Stimulated activated CD4-positive, alpha-beta T cell treated with anti-CD3 and anti-CD28 coated beads, Interleukin-1b, Interleukin-23, amount 100 ng/mL, for 4 hours (primary cell): ENCODE results near the gene SCN11A.

Experiments
- DNase-seq, 2 donors: peaks; one replicate each; pipeline ENCODE4 v3.0.0-alpha.2; 2020; ENCODE audit warnings: low read depth in 2 of 2

Gene SCN11A

GRCh38 chr3:39051649-39052561 is at the start of gene SCN11A, which contains the start of gene WDR48:
Gene SCN11A, minus strand, starts transcription at chr3:39051944. Its CDS starts 101,582 bp downstream, at chr3:38950362.
Gene WDR48, plus strand, starts transcription at chr3:39052016. Its CDS starts 10 bp downstream, at chr3:39052026.
- DNase-seq, result peak; percentile 79 to 81

- peak in 1 of 2 donors; percentile 46 for DNase-seq
These were observed 49.4 kb upstream of the SCN11A start for GRCh38 chr3:39101022-39101689.

DNA sequence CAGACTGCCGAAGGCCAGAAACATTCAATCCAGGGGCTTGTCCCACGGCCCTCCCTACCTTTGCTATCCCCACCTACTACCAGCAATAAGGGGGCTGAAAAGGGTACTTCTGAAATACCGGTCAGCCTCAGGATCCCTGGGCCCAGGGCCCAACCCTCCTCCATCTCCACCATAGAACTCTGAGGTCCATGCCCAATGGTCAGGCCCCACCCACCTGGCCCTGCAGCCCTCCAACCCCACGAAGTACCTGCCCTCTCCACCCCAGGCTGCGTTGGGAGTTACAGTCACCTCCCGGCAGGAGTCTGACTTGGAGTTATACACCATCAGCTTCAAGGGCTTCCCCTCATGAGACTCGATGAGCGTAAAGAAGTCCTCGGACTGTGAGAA is 48.7 kb upstream of the SCN11A start:
- no peak for DNase-seq

- no peak for DNase-seq
These were observed 48.2 kb upstream of the SCN11A start for GRCh38 chr3:39099738-39100499.

DNA sequence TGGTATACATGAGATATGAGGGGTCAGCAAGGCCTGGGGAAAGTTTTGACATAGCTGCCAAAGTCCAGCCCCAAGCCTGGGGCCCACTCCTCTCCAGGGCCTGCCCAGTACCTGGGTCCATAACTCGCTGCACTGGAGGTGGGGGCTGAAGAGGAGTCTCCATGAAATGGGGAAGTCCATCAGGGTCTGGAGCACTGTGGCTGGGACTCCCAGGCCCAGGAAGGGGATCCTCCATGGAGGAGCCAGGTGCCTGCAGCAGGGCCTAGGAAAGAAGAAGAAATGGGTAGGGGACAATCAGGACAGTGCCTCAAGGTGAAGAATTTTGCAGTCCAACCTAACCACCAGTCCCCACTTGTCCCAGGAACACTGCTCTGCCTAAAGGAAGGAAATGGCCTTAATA is 47.5 kb upstream of the SCN11A start:
- no peak for DNase-seq

GRCh38 chr3:39098473-39099000 is 46.8 kb upstream of the SCN11A start:
- DNase-seq, result no peak

DNA sequence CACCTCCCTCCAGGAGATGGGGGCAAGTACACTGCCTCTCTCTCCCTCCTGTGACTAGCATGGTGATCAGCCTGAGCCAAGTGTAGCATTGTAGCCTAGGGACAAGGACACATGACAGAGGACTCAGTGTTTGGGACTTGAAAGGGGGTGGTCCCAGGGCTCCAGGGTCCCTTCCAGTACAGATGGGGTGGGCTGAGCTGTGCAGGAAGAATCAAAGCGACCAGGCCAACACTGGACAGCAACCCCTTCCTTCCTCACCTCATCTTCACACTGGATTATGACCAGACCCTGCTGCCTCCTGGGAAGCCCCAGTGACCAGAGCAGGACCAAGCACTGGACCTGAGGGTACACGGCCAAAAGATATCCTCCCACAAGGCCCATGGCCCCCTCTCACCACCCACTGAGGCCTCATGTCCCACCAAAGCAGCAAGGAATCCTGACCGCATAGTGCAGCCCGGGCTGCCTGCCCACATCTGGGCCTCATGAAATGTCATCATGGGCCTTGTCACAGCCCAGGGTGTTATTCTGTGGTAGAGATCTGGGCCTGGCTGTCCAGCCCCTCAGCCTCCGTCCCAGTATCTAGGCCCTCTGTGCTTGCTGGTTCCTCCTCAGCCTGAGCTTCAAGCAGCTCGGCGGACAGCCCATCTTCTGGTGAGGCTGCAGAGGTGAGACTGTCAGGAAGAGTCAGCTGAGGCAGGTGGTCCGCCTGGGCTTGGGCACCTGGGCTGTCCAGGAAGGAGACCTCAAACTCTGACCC is 46.1 kb upstream of the SCN11A start:
- DNase-seq, result no peak

GRCh38 chr3:39096775-39097174 is 45.0 kb upstream of the SCN11A start:
- DNase-seq, result no peak

GRCh38 chr3:39095778-39096177 is 44.0 kb upstream of the SCN11A start:
- no peak for DNase-seq

DNA sequence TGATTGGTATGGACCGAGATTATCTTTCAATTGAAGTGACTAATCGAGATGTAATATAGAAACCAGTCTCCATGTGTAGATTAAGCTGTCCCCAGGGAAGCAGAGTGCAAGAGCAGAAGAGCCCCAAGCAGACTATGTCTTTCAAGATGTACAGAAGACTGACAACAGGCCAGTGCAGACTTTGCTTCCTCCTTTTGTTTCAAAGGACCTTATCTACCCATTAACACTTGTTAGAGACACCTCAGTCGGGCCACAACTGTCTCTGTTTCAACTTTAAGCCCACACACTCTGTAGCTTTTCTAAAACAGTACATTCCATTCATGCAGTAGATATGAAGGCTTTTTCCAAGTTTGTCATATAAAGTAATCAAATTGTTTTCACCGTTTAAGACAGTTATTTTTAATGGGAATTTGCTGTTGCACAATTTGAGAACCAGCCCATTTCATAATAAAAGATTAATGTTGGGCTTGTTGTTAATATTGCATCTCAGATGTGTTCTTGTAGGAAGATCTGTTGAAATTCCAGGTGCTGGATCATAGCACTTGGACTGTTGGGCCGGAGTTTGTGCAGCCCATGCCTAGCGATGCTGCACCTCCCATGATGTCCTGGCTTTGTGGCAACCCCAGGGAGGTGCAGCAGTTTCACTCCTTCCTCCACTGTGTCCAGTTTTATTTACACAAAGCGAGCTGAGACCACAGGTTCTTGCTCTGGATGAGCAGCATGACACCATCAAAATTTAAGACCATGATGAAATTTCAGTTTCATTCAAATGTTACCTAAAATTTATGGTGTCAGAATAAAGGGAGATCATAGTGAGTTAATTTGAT is 43.3 kb upstream of the SCN11A start:
- DNase-seq, result no peak

DNA sequence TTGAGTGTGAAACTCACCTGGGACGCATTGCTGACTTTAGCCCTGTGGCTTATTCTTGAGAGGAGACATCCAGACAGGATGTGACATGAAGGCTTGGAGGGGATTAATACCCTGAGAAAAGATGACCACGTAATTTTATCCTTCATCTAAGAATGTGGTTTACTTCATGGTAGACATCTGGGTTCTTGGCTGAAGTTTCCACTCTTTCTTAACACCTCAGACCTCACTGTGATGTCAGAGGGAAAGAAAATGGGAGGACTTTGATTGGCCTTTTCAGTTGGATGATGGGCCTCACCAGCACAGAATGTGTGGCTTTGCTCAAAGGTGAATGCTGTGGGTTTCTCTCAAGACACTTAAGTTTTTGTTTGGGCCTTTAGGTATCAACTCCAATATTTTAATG is 39.2 kb upstream of the SCN11A start:
- DNase-seq, result no peak

- no peak for DNase-seq
These were observed 37.1 kb upstream of the SCN11A start for GRCh38 chr3:39088889-39089288.

DNA sequence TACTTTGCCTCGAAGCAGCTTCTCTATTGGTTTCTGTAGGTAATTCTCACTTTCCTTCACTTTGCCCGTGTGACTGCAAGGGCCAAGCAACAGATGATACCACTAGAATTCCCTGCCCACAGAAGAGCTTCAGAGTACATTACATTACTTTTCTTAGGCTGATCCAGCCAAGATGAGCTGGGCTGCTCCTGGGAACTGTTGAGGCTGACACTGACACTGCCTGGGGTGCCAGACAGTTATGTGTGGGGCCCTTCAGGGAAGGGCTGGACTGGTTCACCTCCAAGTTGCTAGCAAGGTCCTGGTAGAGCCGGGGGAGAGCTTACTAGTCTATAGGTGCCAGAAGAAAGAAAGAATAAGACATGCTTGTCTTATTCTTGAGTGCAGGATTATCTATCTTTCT is 36.7 kb upstream of the SCN11A start:
- DNase-seq, result no peak

DNA sequence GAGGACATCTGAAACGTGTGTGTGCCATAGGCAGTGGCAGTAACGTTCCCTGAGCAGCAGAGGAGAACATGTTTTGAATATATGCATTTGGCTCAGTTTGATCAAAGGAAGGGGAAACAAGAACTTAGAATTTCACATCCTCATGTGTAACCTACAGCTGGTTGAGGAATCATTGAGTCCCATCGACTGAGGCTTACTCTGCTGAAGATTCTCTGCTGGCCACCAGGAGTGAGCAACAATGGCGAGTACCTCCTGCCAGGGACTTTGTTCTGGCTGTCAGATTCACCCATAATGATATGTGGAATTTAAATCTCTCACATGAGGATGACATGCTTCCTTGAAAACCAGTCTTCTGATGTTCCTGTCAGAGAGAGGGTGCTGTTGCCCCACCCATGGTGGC is 34.4 kb upstream of the SCN11A start:
- no peak for DNase-seq

DNA sequence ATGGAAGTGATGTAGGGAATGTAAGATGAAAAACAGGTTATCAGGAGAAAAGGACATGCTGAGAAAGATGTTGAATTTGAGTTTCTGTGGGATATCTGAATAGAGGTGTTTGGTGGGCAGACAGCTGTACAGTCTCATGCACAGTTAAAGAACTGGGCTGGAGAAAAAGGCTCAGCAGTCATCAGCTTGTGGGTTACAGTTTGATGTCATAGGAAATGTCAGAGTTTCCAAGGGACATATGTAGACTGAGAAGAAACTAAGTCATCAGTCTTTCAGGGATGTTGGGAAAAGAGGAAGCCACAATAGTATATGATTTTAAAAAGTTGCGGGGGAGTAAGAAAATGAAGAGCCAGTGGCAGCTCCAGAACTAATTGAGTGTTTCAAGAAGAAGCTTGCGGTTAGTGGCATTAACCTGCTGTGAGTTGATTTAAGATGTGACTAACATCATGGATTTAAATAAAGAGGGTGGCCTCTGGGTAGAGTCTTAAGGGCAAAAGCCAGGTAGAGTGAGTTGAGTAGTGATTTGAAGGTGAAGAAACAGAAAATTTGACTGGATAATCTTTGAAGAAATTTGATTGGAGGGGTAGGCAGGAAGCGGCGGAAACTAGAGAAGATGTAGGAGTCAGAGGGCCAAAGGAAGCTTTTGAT is 31.0 kb upstream of the SCN11A start:
- no peak for DNase-seq

DNA sequence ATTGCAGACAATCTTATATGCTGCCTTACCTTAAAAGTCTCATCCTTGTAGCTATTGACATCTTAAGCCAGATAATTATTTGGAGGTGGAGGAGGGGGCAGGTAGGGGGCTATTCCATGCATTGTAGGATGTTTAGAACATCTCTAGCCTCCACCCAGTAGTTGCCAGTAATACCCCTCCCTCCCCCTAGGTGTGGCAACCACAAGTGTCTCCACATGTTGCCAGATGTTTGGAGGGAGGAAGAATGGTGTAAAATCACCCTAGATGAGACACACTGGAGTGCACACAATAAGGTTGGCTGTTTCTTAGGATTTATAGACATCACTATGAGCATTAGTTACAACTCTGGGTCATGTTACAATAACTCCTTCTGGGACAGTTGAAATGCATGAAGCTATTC is 28.3 kb upstream of the SCN11A start:
- DNase-seq, result no peak

DNA sequence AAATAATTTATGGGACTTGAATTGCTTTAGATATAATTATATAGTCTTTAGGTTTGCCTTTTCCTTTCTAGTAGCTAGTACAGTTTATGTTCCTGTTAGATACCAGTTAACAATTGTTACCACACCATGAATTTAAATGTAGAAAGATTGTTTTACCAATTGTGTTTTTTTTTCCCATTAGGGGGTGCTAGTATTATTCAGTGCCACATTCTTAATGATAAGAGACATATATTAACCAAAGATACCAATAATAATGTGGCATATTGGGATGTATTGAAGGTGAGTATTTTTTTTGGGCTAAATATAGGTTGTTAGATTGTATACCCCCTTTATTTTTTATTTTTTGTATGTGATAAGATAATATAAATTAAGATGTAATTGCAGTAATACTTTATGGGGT is 27.8 kb upstream of the SCN11A start:
- no peak for DNase-seq

- no peak for DNase-seq
These were observed 24.2 kb upstream of the SCN11A start for GRCh38 chr3:39075910-39076309.

DNA sequence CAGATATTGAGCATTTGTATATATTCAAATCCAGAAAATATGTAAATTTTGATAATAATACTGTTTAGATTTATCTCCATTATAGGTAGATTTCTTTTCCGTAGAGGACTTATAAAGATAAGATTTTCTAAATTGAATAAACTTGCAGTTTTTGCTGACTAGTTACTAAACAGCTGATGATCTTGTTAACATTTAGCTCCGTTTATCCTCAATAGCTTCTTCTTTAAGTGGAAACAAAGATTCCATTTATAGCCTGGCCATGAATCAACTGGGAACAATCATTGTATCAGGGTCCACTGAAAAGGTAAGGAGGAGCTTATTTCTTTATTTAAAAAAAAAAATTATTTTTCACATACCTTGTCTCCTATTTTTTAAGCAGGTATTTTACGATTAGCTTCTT is 16.8 kb upstream of the SCN11A start:
- no peak for DNase-seq

DNA sequence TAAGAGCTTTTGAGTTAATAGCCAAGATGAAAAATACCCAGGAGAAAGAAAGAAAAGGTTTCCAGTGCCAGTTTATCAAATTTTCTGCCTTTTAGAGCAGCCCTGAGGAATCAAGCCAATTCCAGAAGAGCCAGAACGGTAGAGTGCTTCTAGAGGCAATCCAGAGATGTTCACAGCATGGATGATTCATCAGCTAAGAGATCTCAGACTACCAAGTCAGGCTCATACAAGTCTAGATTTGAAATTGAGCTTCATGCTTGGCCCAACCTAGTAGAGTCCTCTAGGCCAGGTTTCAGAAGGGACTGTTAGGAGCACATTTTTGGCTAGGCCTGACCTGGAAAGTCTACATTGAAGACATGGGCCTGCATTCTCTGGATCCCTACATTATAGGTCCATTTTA is 15.5 kb upstream of the SCN11A start:
- DNase-seq, result no peak
